Choroid plexus epithelial cell (primary cell): ENCODE results near the gene ZNF333.

Source experiments
- DNase-seq: peaks from one replicate; pipeline ENCODE4 v3.0.0-alpha.2; 2010; ENCODE audit warnings: low read depth
- H3K4me3 ChIP-seq: 2 replicates; pipeline ENCODE4 v1.5.1; 2011; ENCODE audit warnings: low read depth, mild to moderate bottlenecking, control low read depth, low read length, moderate library complexity
- TF ChIP-seq, protein P1 (sequence below): conservative IDR thresholded peaks from 2 replicates; pipeline ENCODE4 v1.5.1; 2011; ENCODE audit warnings: low read depth, mild to moderate bottlenecking, control low read depth, inconsistent platforms, low read length, moderate library complexity

The ZNF333 gene

DNA sequence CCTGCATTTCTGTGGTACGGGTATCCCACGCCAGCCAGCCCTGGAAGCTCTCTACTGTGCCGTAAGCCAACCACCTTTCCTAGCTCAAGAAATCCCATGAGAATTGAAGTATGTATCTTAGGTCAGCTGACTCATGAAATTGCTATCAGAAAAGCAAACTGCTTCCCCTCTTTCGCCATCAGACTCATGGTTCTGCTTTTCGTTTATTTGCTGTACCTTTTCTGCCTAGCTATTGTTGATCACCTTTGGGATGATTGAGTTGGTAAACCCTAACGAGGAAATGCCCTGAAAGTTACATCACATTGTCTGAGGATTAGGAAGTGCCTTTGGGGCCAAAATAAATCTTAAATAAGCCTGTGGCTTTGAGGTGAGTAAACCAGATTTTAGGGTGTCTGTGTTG is 15.1 kb upstream of the ZNF333 start, which contains the start of gene ADGRE3:
TSS of gene ADGRE3 (minus strand) at position 81 of the 400 bp plus-strand sequence. CDS start at position 7, 74 bp downstream.
- DNase-seq: peak; percentile 28
- TF ChIP-seq, protein P1, sequence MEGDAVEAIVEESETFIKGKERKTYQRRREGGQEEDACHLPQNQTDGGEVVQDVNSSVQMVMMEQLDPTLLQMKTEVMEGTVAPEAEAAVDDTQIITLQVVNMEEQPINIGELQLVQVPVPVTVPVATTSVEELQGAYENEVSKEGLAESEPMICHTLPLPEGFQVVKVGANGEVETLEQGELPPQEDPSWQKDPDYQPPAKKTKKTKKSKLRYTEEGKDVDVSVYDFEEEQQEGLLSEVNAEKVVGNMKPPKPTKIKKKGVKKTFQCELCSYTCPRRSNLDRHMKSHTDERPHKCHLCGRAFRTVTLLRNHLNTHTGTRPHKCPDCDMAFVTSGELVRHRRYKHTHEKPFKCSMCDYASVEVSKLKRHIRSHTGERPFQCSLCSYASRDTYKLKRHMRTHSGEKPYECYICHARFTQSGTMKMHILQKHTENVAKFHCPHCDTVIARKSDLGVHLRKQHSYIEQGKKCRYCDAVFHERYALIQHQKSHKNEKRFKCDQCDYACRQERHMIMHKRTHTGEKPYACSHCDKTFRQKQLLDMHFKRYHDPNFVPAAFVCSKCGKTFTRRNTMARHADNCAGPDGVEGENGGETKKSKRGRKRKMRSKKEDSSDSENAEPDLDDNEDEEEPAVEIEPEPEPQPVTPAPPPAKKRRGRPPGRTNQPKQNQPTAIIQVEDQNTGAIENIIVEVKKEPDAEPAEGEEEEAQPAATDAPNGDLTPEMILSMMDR: no peak
- no peak within 1 kb of the TSS for H3K4me3 ChIP-seq

GRCh38 chr19:14676762-14677161 is 13.1 kb upstream of the ZNF333 start:
- TF ChIP-seq, protein P1: no peak
- no peak for DNase-seq
- H3K4me3 ChIP-seq: no peak overlapping the region

- DNase-seq: no peak
- TF ChIP-seq, protein P1: no peak
- no peak overlapping the region for H3K4me3 ChIP-seq
Observed at GRCh38 chr19:14677464-14677863, 12.4 kb upstream of the ZNF333 start.

DNA sequence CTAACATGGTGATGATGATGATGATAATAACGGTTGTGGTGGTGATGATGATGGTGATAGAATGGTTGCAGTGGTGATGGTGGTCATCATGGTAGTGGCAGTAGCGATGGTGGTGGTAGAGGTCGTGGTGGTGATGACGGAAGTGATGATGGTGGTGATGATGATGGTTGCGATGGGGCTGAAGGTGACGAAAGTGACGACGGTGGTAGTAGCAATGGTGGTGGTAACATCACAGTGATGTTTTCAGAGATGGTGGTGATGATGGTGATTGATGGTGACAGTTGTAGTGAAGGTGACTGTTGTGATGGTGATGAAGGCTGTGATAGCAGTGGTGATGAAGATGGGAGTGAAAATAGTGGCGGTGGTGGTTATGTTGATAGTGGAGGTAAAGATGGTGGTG is 11.6 kb upstream of the ZNF333 start:
- DNase-seq: no peak
- H3K4me3 ChIP-seq: no peak overlapping the region
- TF ChIP-seq, protein P1: no peak

GRCh38 chr19:14682084-14682483 is 7.8 kb upstream of the ZNF333 start:
- H3K4me3 ChIP-seq: no peak overlapping the region
- TF ChIP-seq, protein P1: no peak
- DNase-seq: no peak

DNA sequence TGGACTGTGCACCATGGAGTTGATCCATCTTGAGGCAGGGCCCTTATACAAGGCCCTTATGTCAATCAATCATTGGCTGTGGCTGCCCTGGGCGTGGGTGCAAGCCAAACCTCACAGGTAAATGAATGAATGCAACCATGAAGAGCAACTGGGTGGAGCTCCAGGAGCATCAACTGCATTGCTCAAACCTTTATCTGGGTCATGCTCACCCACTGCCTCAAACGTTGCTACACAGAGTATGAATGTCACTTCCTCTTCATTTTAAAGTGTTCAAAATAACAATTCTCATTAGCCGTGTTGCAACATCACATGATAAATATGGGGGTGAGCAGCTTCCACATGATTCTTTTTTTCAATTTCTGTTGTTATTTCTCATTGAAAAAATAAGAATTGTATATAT is 6.4 kb upstream of the ZNF333 start:
- H3K4me3 ChIP-seq: no peak overlapping the region
- no peak for DNase-seq
- TF ChIP-seq, protein P1: no peak

DNA sequence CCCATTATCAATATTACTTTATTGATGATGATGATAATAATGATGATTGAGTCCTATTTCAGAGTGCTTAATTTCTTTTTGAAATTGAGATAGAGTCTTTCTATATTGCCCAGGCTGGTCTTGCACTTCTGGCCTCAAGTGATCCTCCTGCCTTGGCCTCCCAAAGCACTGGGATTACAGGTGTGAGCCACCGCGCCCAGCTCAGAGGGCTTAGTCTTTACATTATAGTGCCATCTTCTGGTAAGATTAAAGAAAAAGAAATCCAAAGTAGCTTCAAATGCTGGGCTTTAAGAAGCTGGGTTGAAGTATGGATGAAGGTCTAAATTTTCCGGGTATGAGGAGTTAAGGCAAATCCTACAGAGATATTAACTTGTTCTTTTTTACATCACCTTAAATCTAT is 3.4 kb upstream of the ZNF333 start:
- TF ChIP-seq, protein P1: peak; percentile 55
- peak; percentile 53 for DNase-seq

More for the DNA sequence above, 3.4 kb upstream of the ZNF333 start:
- H3K4me3 ChIP-seq: no peak overlapping the region
